GM18907 (cell line): ENCODE data around the gene LTBP4.
A peak's percentile ranks its signal among the peaks of the same experiment; 100 is the strongest.
"Not testable (repeated sequence)": the region's sequence is repeated elsewhere in the genome, so short reads cannot be mapped to it uniquely, and the experiment has no call there.

Source experiments
- ATAC-seq: cut with Tn5 transposase; IDR thresholded peaks from one replicate; pipeline ENCODE4 v1.9.1; 2021; ENCODE audit warnings: mild to moderate bottlenecking, moderate library complexity; ENCODE audit not compliant: unreplicated experiment

Gene LTBP4, protein sequence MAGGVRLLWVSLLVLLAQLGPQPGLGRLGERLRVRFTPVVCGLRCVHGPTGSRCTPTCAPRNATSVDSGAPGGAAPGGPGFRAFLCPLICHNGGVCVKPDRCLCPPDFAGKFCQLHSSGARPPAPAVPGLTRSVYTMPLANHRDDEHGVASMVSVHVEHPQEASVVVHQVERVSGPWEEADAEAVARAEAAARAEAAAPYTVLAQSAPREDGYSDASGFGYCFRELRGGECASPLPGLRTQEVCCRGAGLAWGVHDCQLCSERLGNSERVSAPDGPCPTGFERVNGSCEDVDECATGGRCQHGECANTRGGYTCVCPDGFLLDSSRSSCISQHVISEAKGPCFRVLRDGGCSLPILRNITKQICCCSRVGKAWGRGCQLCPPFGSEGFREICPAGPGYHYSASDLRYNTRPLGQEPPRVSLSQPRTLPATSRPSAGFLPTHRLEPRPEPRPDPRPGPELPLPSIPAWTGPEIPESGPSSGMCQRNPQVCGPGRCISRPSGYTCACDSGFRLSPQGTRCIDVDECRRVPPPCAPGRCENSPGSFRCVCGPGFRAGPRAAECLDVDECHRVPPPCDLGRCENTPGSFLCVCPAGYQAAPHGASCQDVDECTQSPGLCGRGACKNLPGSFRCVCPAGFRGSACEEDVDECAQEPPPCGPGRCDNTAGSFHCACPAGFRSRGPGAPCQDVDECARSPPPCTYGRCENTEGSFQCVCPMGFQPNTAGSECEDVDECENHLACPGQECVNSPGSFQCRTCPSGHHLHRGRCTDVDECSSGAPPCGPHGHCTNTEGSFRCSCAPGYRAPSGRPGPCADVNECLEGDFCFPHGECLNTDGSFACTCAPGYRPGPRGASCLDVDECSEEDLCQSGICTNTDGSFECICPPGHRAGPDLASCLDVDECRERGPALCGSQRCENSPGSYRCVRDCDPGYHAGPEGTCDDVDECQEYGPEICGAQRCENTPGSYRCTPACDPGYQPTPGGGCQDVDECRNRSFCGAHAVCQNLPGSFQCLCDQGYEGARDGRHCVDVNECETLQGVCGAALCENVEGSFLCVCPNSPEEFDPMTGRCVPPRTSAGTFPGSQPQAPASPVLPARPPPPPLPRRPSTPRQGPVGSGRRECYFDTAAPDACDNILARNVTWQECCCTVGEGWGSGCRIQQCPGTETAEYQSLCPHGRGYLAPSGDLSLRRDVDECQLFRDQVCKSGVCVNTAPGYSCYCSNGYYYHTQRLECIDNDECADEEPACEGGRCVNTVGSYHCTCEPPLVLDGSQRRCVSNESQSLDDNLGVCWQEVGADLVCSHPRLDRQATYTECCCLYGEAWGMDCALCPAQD (N-terminal part only)

DNA sequence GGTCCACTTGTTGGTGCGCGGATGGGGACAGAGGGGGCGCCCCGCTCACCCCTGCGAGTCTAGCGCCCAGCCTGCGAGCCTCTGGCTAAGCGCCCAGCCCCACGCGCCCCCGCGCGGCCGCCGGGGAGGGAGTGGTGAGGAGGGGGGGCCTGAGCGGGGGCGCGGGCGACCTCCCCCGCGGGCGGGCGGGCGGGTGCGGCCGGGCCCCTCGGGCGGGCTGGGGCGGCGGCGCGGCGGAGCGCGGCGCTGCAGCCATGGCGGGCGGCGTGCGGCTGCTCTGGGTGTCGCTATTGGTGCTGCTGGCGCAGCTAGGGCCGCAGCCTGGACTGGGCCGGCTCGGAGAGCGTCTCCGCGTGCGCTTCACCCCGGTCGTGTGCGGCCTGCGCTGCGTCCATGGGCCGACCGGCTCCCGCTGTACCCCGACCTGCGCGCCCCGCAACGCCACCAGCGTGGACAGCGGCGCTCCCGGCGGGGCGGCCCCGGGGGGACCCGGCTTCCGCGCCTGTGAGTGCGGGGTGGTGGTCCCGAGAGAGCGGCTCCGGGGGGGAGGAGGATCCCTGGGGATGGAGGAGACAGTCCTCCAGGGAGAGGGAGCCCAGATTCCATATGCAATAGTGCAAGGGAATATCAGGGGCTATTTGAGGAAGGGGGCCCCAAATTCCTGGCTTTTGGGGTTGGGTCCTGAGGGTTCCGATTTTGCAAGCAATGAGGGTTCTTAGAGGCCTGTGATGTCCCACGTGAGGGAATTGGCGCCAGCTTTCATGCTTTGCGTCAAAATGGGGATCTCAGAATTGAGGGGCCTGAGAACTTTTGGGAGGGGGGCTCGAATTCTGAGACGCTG lies at the start of gene LTBP4:
Gene LTBP4 (plus strand): TSS at position 236 of the 841 bp plus-strand sequence. CDS start 19 bp downstream, at position 255.
- no peak for ATAC-seq

DNA sequence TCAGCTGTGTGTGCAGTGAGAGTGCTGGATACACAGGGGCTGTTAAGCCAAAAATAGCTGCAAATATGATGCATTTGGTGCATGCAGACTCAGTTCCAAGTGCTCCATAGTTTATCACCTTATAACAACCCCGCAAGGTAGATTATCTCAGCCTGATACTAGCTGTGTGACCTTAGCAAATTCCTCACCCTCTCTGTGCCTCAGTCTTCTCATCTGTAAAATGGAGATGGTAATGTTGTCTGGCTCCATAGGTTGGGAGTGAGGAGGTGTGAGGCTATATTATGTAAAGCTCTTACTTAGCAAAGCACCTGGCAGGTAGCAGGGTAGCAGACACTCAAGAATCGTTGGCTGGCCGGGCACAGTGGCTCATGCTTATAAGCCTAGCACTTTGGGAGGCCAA lies 48.3 kb upstream of the LTBP4 start:
- no peak for ATAC-seq

DNA sequence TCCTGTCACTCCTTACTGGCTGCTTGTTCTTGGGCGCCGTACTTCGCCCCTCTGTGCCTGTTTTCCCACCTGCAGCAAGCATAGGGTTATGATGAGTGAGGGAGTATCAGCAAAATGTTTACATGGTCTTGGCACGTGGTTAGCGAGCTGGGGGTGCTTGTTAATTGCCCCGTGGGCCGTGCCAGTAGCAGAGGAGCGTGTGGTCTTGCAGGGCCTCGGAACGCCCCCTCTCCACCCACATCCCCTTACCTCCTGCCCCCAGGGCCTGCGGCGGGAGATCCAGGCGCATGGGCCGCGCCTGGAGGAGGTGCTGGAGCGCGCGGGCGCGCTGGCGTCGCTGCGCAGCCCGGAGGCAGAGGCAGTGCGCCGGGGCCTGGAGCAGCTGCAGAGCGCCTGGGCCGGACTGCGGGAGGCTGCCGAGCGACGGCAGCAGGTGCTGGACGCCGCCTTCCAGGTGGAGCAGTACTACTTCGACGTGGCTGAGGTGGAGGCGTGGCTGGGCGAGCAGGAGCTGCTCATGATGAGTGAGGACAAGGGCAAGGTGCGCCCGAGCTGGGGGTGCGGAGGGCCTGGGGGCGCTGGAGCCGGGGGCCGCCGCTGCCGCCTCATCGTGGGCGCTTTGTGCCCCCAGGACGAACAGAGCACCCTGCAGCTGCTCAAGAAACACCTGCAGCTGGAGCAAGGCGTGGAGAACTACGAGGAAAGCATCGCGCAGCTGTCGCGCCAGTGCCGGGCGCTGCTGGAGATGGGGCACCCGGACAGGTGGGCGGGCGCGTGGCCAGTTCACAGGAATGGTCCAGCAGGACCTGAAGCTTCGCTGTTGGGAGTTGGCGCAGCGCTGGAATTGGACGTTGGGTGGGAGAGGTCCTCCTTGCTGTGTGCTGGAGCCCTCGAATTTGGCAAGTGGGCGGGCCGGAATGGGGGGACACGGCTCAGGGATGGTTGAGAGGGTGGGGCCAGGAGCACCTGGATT lies 47.0 kb upstream of the LTBP4 start:
- no peak for ATAC-seq

DNA sequence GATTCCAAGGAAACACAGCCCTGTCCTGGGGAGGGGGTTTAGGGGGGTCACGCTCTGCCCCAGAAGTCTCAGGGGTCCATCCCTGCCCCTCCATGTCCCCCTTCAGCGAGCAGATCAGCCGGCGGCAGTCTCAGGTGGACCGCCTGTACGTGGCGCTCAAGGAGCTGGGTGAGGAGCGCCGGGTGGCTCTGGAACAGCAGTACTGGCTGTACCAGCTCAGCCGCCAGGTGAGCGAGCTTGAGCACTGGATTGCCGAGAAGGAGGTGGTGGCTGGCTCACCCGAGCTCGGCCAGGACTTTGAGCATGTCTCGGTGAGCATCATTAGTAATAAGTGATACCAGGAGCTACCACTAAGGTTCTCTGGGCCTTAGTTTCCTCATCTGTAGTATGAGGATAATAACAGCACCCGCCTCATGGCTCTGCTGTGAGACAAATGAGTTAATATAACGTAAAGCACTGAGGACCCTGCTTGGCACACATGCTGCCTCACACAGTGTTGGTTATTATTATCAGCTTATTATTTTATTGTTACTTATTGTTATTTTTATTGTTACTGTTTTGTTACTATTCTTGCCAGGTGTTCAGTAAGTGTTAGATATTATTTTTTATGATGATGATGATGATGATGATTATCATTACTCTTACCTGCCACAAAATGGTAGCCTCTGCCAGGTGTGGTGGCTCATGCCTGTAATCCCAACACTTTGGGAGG lies 45.0 kb upstream of the LTBP4 start:
- ATAC-seq, result no peak

DNA sequence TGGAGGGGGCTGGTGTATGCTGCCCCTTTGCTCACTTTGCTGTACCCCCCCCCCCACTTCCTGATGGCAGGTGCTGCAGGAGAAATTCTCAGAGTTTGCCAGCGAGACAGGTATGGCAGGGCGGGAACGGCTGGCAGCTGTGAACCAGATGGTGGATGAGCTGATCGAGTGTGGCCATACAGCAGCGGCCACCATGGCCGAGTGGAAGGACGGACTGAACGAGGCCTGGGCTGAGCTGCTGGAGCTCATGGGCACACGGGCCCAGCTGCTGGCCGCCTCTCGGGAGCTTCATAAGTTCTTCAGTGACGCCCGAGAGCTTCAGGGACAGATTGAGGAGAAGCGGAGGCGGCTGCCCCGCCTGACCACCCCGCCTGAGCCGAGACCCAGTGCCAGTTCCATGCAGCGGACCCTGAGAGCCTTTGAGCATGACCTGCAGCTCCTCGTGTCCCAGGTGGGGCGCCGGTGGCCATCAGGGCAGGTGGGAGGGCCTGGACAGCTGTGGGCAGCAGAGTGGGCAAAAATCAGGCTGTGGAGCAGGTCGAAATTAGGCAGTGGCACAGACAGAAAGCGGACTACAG lies 44.1 kb upstream of the LTBP4 start:
- no peak for ATAC-seq

DNA sequence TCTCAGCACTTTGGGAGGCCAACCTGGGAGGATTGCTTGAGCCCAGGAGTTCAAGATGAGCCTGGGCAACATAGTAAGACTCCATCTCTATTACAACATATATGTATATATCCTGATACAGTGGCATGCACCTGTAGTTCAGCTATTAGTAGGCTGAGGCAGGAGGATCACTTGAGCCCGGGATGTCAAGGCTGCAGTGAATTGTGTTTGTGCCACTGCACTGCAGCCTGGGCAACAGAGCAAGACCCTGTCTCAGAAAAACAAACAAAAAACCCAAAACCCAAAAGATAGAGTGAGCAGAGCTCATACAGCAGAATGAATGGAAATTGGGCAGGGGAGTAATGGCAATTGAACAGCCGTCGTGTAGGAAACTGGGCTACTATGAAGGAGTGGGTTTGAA lies 41.8 kb upstream of the LTBP4 start:
- ATAC-seq, result no peak

DNA sequence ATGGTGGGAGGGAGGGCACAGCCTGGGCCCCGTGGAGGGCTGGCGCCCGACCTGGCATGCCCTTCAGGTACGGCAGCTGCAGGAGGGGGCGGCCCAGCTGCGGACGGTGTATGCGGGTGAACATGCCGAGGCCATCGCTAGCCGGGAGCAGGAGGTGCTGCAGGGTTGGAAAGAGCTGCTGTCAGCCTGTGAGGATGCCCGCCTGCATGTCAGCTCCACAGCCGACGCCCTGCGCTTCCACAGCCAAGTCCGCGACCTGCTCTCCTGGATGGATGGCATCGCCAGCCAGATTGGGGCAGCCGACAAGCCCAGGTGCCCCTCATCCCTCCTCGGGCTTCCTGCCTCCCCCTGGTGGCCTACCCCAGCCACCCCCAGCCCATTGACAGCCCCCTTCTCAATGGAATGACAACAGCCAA lies 41.1 kb upstream of the LTBP4 start:
- ATAC-seq, result no peak

DNA sequence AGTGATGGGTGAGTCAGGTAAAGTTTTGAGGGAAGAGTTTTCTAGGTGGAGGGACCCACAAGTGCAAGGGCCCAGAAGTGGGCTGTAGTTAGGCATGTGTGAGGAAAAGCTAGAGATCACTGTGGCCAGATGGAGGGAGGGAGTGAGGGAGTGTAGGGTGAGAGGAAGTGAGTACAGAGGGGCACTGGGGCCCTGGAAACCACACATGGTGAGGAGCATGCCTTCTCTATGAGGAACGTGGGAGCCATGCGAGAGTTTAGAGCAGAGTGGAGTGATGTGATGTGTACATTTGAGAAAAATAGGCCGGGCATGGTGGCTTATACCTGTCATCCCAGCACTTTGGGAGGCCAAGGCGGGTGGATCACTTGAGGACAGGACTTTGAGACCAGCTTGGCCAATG lies 39.2 kb upstream of the LTBP4 start:
- ATAC-seq, result no peak

DNA sequence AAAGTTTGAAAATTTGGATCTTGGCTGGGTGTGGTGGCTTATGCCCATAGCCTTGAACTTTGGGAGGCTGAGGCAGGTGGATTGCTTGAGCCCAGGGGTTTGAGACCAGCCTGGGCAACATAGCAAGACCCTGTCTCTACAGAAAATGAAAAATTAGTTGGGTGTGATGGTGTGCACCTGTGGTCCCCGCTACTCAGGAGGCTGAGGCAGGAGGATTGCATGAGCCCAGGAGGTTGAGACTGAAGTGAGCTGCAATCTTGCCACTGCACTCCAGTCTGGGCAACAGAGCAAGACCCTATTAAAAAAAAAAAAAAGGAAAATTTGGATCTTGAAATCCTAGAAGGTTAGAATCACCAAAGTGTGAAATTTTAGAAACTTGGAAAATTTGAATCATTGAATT lies 36.6 kb upstream of the LTBP4 start:
- not testable (repeated sequence) for ATAC-seq

DNA sequence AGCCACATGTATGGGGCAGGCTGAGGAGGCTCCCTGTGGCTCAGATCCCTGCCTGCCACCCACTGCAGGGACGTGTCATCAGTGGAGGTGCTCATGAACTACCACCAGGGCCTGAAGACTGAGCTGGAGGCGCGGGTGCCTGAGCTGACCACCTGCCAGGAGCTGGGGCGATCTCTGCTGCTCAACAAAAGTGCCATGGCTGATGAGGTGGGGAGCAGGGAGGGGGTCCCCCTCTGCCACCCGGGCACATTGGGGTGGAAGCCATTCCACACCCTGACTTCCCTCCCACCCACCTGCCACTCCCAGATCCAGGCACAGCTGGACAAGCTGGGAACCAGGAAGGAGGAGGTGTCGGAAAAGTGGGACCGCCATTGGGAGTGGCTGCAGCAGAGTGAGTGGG lies 35.8 kb upstream of the LTBP4 start:
- ATAC-seq, result no peak

DNA sequence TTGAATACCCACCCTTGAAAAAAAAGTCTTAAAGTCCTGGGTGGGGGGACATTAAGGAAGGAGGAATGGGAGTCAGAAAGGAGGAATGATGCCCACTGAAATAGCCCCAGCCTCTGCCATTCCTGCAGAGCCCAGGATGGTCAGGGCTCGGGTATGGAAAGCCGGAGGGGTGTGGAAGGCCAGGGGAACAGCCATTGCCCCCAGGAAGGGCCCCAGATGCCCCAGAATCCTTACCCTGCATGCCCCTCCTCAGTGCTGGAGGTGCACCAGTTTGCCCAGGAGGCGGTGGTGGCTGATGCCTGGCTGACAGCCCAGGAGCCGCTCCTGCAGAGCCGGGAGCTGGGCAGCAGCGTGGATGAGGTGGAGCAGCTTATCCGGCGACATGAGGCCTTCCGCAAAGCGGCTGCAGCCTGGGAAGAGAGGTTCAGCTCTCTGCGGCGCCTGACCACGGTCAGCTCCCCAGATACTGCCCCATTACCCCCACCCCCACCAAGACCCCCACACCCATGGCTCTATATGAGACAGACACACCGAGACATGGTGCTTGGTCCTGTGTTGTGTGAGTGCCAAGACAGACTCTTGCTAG lies 35.2 kb upstream of the LTBP4 start:
- no peak for ATAC-seq

DNA sequence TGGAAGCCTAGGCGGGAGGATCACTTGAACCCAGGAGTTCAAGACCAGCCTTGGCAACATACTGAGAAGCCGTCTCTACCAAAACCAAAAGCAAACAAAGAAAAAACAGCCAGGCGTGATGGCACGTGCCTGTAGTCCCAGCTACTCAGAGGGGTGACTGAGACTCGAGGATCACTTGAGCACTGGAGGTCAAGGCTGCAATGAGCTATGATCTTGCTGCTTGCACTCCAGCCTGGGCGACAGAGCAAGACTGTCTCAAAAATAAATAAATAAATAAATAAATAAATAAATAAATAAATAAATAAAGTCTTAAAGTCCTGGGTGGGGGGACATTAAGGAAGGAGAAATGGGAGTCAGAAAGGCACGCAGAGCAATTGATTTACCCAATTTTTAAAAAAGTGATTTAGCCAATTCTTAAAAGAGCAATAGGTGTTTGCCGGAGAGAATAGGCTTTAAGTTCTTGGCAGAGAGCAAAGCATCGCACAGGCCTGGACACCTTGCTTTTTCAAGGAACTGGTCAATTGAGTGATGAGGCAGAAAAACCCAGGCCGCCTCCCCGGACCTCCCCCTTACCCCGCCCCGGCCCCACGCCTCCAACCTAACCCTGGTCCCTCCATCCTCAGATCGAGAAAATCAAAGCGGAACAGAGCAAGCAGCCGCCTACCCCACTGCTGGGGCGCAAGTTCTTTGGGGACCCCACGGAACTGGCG lies 34.0 kb upstream of the LTBP4 start:
- ATAC-seq, result no peak

DNA sequence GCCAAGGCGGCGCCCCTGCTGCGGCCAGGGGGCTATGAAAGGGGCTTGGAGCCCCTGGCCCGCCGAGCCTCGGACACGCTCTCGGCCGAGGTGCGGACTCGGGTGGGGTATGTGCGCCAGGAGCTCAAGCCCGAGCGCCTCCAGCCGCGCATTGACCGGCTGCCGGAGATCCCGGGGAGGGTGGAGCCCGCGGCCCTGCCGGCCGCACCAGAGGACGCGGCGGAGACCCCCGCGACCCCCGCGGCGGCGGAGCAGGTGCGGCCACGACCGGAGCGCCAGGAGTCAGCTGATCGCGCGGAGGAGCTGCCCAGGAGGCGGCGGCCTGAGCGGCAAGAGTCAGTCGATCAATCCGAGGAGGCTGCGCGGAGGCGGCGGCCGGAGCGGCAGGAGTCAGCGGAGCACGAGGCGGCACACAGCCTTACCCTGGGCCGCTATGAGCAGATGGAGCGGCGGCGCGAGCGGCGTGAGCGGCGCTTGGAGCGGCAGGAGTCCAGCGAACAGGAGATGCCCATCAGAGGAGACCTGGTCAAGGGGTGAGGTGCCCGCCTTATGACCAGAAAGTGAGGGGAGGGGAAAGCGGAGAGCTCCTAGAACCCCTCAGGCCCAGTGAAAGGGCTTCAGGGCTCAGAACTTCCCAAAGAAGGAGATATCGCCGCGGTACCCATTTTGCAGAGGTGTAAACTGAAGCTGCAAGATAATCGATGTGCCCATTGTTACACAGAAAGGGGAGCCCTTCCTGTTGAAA lies 33.2 kb upstream of the LTBP4 start:
- no peak for ATAC-seq

DNA sequence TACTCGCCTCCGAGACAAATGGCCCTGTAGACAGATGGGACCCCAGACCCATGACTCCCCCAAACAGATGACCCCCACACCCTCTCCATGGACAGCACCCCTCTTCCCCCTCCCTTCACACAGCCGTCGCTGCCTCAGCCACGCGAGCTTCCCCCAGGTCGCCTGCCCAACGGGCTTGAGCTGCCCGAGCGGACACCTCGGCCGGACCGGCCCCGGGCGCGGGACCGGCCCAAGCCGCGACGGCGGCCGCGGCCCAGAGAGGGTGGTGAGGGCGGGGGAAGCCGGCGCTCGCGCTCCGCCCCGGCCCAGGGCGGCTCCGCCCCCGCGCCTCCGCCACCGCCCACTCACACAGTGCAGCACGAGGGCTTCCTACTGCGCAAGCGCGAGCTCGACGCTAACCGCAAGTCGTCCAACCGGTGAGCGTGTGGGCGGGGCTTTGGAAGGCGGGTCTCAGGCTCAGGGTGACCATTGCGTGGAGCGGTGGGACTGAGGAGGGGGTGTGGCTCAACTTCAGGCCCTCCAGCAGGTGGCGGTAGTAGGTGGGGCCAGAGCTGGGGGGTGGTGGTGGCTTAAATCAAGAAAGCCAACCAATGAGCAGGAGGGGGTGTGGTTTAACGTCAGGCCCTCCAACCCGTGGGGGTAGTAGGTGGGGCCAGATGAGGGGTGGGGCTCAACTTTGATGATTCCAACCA lies 30.7 kb upstream of the LTBP4 start:
- ATAC-seq, result peak; percentile 83

DNA sequence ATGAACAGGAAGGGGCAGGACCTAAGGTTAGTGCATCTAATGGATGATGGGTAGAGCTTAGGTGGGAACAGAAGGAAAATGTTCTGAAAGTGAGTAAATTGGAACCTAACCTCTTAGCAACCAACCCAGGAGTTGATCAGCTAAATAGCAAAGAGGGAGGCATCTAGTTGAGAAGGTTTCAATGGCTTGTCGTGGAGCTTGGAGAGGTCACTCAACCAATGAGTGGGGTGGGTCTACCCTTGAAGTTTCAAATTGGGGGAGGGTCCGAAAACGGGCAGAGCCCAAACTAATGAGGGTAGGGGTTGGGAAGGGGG lies 30.2 kb upstream of the LTBP4 start:
- no peak for ATAC-seq
